ENCODE data around the gene ADAMTS17. TPM values are rescaled to one million over a fixed set of nuclear protein-coding genes. Genes with fewer than 3 reads are reported as not detected.

The ADAMTS17 gene
- total RNA-seq, 1 experiment from 2014 or later = 1.5 TPM

DNA sequence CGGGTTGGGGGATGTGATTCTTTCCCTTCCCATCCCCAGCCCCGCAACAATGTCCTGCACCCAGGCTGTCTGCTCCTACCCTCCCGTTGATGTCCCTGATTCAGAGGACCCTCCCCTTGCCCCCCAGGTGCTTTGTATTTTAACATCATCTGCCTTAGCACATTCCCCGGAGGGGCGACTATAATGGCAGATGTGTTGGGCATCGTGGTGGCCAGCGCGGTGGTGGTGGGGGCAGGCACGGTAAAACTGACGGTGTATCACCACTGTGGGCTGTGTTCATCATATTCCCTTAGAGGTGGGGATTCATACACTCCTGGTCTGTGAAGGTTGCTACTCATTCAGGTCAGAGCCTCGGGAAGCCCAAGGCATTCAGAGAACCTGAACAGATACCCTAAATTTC, 173.0 kb downstream of the ADAMTS17 start:
- H3K4me3 Mint-ChIP-seq (ENCODE audit: unreplicated experiment) = no peak overlapping the region
- H3K9me3 Mint-ChIP-seq (ENCODE audit: unreplicated experiment) = no peaks in the 10 kb centered on the region
- intact Hi-C loops (cut with micrococcal nuclease; ENCODE audit: unreplicated experiment) = no loop called here
- no TSS peak for BruUV-seq (replicated peaks)
- H3K4me1 Mint-ChIP-seq (ENCODE audit: low read depth, unreplicated experiment) = no peaks in the 10 kb centered on the region
- H3K9me3 ChIP-seq = peaks cover 11% of the 10 kb centered on the region
- H3K27me3 Mint-ChIP-seq (ENCODE audit: insufficient read depth, unreplicated experiment) = no peaks in the 10 kb centered on the region
- H3K36me3 ChIP-seq (ENCODE audit: control insufficient read depth, insufficient read depth, low read length) = no peaks in the 10 kb centered on the region
- H3K36me3 Mint-ChIP-seq (ENCODE audit: insufficient read depth, unreplicated experiment) = no peaks in the 10 kb centered on the region
- H3K27ac Mint-ChIP-seq (ENCODE audit: unreplicated experiment) = no peak overlapping the region
- H3K4me1 ChIP-seq = no peaks in the 10 kb centered on the region
- no peak for DNase-seq
- H3K27me3 ChIP-seq (replicated peaks; ENCODE audit: control insufficient read depth, insufficient read depth, low read length) = no peaks in the 10 kb centered on the region
- ChIA-PET CTCF (no interaction called here), POLR2A (no interaction called here)
- H3K4me3 ChIP-seq (ENCODE audit: low read depth, low read length) = no peak overlapping the region
- TF ChIP-seq, protein P1, sequence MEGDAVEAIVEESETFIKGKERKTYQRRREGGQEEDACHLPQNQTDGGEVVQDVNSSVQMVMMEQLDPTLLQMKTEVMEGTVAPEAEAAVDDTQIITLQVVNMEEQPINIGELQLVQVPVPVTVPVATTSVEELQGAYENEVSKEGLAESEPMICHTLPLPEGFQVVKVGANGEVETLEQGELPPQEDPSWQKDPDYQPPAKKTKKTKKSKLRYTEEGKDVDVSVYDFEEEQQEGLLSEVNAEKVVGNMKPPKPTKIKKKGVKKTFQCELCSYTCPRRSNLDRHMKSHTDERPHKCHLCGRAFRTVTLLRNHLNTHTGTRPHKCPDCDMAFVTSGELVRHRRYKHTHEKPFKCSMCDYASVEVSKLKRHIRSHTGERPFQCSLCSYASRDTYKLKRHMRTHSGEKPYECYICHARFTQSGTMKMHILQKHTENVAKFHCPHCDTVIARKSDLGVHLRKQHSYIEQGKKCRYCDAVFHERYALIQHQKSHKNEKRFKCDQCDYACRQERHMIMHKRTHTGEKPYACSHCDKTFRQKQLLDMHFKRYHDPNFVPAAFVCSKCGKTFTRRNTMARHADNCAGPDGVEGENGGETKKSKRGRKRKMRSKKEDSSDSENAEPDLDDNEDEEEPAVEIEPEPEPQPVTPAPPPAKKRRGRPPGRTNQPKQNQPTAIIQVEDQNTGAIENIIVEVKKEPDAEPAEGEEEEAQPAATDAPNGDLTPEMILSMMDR (IDR thresholded peaks at IDR 0.05; ENCODE audit: insufficient read depth in 1 of 2, low read depth in 1 of 2, low read length in 1 of 2, severe bottlenecking in 1 of 2, unreplicated experiment in 1 of 2) = no peak

DNA sequence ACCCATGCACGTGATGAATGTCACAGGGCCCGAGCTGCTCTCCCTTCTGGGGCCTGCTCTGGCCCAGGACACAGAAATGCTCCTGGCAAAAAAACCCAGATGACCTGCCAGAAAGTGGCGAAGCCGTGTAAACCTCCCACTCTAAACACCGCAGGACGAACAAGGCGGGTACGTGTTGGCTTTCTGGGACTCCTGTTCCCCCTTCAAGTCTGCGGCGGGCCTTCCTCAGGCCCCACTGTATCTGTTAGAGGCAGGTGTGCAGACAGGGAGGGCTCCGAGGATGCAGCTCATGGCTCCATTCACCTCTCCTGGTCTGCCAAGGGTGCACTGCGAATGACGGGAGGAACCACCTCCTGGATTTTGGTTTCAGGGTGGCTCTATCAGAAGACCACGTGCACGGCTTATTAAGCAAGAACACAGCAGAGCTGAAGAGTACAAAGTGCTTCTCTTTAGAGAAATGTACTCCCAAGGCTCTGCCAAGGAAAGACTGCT, 173.8 kb downstream of the ADAMTS17 start:
- H3K27ac Mint-ChIP-seq (ENCODE audit: unreplicated experiment) = no peak overlapping the region
- H3K36me3 Mint-ChIP-seq (ENCODE audit: insufficient read depth, unreplicated experiment) = no peaks in the 10 kb centered on the region
- Histone ChIP-seq H3K9me3 (peaks cover 4% of the 10 kb centered on the region; the same call in 1 of the 2 replicates), H3K36me3 (ENCODE audit: control insufficient read depth, insufficient read depth, low read length) (no peaks in the 10 kb centered on the region), H3K4me1 (no peaks in the 10 kb centered on the region), H3K4me3 (ENCODE audit: low read depth, low read length) (no peak overlapping the region), H3K27me3 (replicated peaks; ENCODE audit: control insufficient read depth, insufficient read depth, low read length) (no peaks in the 10 kb centered on the region)
- intact Hi-C loops (cut with micrococcal nuclease; ENCODE audit: unreplicated experiment) = no loop called here
- no peak overlapping the region for H3K4me3 Mint-ChIP-seq (ENCODE audit: unreplicated experiment)
- ChIA-PET POLR2A (no interaction called here), CTCF (no interaction called here)
- BruUV-seq (replicated peaks) = no TSS peak
- TF ChIP-seq, protein P1 (IDR thresholded peaks at IDR 0.05; ENCODE audit: insufficient read depth in 1 of 2, low read depth in 1 of 2, low read length in 1 of 2, severe bottlenecking in 1 of 2, unreplicated experiment in 1 of 2) = no peak
- no peak for DNase-seq
- no peaks in the 10 kb centered on the region for H3K9me3 Mint-ChIP-seq (ENCODE audit: unreplicated experiment)
- no peaks in the 10 kb centered on the region for H3K4me1 Mint-ChIP-seq (ENCODE audit: low read depth, unreplicated experiment)
- H3K27me3 Mint-ChIP-seq (ENCODE audit: insufficient read depth, unreplicated experiment) = no peaks in the 10 kb centered on the region

DNA sequence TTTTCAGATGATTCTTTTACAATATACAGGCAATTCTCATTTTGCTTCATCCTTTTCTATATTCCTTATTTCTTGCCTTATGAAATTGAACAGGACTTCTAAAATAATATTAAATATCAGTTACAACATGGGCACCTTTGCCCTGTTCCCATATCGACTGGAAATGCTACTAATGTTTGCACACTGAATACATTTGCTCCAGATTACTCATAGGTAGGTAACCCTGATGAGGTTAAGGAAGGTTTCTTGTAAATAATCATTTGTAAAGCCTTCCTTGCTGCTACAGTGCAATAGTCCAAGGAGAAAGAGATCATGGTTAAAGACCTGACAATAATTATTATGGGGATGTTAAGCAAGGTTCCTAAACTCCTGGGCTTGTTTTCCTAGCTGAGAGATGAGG, 175.5 kb downstream of the ADAMTS17 start:
- POLR2A ChIA-PET = no interaction called here
- Histone ChIP-seq H3K4me3 (ENCODE audit: low read depth, low read length) (no peak overlapping the region), H3K4me1 (no peaks in the 10 kb centered on the region), H3K27me3 (replicated peaks; ENCODE audit: control insufficient read depth, insufficient read depth, low read length) (no peaks in the 10 kb centered on the region), H3K9me3 (no peaks in the 10 kb centered on the region), H3K36me3 (ENCODE audit: control insufficient read depth, insufficient read depth, low read length) (no peaks in the 10 kb centered on the region)
- intact Hi-C loops (cut with micrococcal nuclease; ENCODE audit: unreplicated experiment) = no loop called here
- no peaks in the 10 kb centered on the region for H3K27me3 Mint-ChIP-seq (ENCODE audit: insufficient read depth, unreplicated experiment)
- BruUV-seq (replicated peaks) = no TSS peak
- no peak overlapping the region for H3K4me3 Mint-ChIP-seq (ENCODE audit: unreplicated experiment)
- H3K27ac Mint-ChIP-seq (ENCODE audit: unreplicated experiment) = no peak overlapping the region
- CTCF ChIA-PET = no interaction called here
- no peak for DNase-seq
- H3K9me3 Mint-ChIP-seq (ENCODE audit: unreplicated experiment) = no peaks in the 10 kb centered on the region
- TF ChIP-seq, protein P1 (IDR thresholded peaks at IDR 0.05; ENCODE audit: insufficient read depth in 1 of 2, low read depth in 1 of 2, low read length in 1 of 2, severe bottlenecking in 1 of 2, unreplicated experiment in 1 of 2) = no peak
- H3K4me1 Mint-ChIP-seq (ENCODE audit: low read depth, unreplicated experiment) = no peaks in the 10 kb centered on the region
- no peaks in the 10 kb centered on the region for H3K36me3 Mint-ChIP-seq (ENCODE audit: insufficient read depth, unreplicated experiment)
